Kidney epithelial cell (primary cell): ENCODE measurements around the gene ISG20L2. TPM values are rescaled to one million over a fixed set of nuclear protein-coding genes. Genes with fewer than 3 reads are reported as not detected.

Experiments used
- DNase-seq: peaks from one replicate; pipeline ENCODE4 v3.0.0-alpha.2; 2010; ENCODE audit warnings: low read depth
- H3K27me3 ChIP-seq: 2 replicates; pipeline ENCODE4 v1.6.0; 2011; ENCODE audit warnings: low read length; ENCODE audit not compliant: control insufficient read depth, insufficient read depth
- H3K36me3 ChIP-seq: 2 replicates; pipeline ENCODE4 v1.5.1; 2011; ENCODE audit warnings: low read length; ENCODE audit not compliant: control insufficient read depth, insufficient read depth
- H3K4me3 ChIP-seq: 2 replicates; pipeline ENCODE4 v1.5.1; 2011; ENCODE audit warnings: low read depth, mild to moderate bottlenecking, control low read depth, low read length
- total RNA-seq: library from RNA; depleted of rRNA; stranded (reverse); fragments of >200 nt; gene quantifications from 2 replicates; pipeline ENCODE4 v1.2.3, GENCODE V29; 2015
- TF ChIP-seq, protein P1 (sequence below): IDR thresholded peaks from 2 replicates; pipeline ENCODE4 v1.5.1; 2011; ENCODE audit warnings: mild to moderate bottlenecking, moderate library complexity, low read length, control low read depth, inconsistent platforms; ENCODE audit not compliant: insufficient read depth, poor library complexity, severe bottlenecking

ISG20L2 gene
- total RNA-seq, 1 donor from 2014 or later: 17.7 TPM

DNA sequence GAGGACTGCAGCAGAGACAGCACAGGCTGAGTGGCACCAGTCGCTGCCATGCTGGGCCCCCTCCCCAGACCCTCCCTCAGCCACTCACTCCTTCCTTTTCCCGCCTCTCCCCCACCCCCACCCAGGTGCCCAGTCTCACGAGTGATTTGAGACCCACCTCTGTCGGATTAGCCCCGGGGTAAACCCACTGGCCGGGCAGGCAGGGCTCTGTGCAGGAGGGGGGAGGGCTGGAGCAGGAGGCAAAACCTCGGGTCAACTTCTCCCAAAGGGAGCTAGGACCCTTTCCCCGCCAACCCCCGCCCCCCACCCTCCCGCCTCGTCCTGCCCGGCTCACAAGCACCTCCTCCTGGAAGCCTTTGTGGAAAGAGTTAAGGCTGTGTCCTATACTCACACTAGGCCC, 15.8 kb upstream of the ISG20L2 start:
- no peak overlapping the region for H3K4me3 ChIP-seq
- no peak for DNase-seq
- H3K36me3 ChIP-seq: peaks cover 3% of the 10 kb centered on the region
- no peaks in the 10 kb centered on the region for H3K27me3 ChIP-seq
- TF ChIP-seq, protein P1, sequence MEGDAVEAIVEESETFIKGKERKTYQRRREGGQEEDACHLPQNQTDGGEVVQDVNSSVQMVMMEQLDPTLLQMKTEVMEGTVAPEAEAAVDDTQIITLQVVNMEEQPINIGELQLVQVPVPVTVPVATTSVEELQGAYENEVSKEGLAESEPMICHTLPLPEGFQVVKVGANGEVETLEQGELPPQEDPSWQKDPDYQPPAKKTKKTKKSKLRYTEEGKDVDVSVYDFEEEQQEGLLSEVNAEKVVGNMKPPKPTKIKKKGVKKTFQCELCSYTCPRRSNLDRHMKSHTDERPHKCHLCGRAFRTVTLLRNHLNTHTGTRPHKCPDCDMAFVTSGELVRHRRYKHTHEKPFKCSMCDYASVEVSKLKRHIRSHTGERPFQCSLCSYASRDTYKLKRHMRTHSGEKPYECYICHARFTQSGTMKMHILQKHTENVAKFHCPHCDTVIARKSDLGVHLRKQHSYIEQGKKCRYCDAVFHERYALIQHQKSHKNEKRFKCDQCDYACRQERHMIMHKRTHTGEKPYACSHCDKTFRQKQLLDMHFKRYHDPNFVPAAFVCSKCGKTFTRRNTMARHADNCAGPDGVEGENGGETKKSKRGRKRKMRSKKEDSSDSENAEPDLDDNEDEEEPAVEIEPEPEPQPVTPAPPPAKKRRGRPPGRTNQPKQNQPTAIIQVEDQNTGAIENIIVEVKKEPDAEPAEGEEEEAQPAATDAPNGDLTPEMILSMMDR: no peak

DNA sequence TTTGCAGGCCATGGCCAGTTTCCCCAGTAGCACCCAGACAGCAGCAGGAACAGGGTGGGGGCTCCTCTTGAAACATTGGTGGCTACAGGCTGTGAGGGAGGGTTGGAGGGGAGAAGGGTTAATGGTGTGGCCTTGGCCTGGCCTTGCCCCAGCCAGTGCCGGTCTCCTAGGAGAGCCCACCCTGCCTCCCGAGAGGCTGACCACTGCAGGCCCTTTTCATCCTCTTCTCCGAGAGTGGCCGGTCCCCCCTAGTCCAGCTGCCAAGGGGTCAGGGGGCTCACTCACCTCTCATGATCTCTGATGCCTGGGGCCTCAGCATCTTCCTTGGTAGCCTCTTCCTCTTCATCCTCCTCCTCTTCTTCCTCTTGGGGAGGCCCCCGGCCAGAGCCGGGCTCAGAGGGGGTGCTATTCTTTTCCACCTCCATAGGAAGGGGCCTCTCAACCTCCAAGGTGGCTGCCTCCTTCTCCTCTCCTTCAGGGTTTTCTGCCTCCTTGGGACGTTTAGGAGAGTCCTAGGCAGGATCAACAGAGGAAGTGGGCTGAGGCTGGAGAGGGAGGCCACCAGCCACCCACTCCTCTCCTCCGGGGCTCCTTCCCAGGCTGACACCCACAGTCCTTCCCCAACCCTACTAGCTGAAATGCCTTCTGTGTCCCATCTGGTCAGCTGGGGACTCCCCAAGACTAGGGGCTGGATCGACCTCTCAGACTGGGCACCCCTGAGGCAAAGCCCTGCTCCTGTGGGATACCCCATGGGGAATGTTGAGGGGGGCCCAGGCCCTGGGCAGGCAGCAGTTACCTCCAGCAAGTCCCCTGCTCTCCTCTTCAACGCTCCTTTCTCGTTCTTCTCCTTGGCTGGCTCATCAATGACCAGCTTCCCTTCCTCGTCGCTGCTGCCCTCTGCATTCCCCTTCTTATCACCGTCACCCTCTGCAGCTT, 15.1 kb upstream of the ISG20L2 start:
- Histone ChIP-seq H3K27me3 (no peaks in the 10 kb centered on the region), H3K4me3 (no peak overlapping the region), H3K36me3 (peaks cover 3% of the 10 kb centered on the region)
- TF ChIP-seq, protein P1: no peak
- DNase-seq: no peak

DNA sequence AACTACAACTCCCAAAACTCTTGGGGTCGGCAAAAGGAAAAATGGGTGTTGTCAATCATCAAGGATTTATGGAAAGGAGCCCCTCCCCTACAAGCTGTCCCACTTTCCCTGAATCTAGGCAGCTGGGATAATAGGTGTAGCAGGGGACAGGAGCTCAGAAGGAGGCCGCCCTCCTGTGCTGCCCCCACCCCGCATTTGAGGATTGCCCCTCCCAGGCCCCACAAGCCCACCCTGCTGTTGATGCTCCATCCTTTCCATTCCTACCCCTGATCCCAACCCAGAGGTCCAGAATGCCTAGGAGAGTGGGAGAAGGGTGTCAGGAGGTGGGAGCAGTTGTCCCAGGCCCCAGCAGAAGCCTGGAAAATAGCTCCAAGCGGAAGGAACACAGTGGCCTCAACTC, 14.2 kb upstream of the ISG20L2 start:
- no peak for DNase-seq
- TF ChIP-seq, protein P1: no peak
- H3K27me3 ChIP-seq: no peaks in the 10 kb centered on the region
- no peak overlapping the region for H3K4me3 ChIP-seq
- peaks cover 5% of the 10 kb centered on the region for H3K36me3 ChIP-seq

DNA sequence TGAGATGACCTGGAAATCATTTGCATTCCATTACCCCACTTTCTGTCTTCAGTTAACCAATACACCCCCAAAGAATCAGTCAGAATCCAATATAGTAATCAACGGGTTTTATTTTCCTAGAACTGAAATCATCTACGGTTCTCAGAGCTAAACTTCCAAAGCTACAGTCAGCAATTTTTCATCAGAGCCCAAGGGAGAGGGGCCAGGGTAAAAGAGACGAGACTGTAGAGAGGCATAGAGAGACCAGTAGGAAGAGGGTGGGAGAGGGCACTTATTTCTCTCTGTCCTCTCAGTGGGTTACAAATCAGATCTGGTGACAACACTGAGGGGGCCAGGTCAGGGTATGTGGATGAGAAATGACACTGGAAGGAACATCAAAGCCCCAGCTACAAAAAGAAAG, 13.5 kb upstream of the ISG20L2 start:
- Histone ChIP-seq H3K36me3 (peaks cover 5% of the 10 kb centered on the region), H3K27me3 (no peaks in the 10 kb centered on the region)
- TF ChIP-seq, protein P1: no peak

DNA sequence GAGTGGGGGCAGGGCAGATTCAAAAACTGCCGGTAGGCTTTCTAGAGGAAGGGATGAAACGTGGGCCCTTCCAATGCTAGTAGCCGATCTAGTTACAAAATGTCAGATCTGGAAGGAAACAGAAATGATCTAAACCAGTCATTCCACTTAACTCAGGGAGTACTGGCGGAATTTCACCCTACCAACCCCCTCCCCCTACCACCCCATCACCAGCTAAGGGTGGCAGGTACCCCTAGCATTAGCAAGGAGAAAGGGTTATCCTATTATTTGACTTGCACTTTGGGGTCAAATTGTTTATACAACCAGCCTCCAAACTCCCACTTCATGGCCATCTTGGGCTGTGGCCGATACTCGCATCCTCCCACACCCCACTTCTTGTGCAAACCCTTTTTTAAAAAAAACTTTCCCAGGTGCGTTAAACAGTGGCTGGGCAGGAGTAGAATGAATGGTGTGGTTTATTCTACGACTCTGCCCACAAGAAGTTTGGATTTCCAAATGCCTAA, 13.0 kb upstream of the ISG20L2 start:
- TF ChIP-seq, protein P1: no peak
- H3K36me3 ChIP-seq: peaks cover 5% of the 10 kb centered on the region
- no peak overlapping the region for H3K4me3 ChIP-seq
- no peak for DNase-seq
- no peaks in the 10 kb centered on the region for H3K27me3 ChIP-seq

More for the DNA sequence above, 13.5 kb upstream of the ISG20L2 start:
- no peak for DNase-seq
- H3K4me3 ChIP-seq: no peak overlapping the region
